Activated CD4-positive, alpha-beta T cell treated with anti-CD3 and anti-CD28 coated beads for 24 hours (primary cell): Measurements from ENCODE around the gene C1QL3.

Source experiments
- DNase-seq, 2 donors: peaks; one replicate each; pipeline ENCODE4 v3.0.0-alpha.2; 2020; ENCODE audit warnings: low read depth in 2 of 2

Gene C1QL3

GRCh38 chr10:16521311-16522016 is at the start of gene C1QL3:
Gene C1QL3, minus strand, starts transcription at chr10:16521879. Its CDS starts 814 bp downstream, at chr10:16521065.
- DNase-seq, result no peak

DNA sequence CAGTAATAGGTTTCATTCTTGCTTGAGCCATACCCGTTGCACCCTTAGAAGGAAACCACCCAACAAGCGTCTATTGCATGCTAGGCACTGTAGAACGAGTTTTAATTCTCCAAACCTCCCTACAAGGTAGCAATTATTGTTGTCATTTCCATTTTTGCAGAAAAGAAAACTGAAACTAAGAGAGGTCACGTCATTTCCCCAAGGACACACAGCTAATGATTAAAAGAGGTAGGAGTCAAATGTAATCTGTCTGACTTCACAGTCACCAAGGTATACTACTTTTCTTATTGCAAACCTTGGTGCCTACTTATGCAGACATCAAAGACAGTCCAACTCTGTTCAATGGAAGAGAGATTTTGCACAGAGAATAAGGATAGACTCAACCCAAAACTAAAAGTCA is 49.1 kb upstream of the C1QL3 start:
- no peak for DNase-seq

GRCh38 chr10:16566202-16566805 is 44.6 kb upstream of the C1QL3 start:
- no peak for DNase-seq

DNA sequence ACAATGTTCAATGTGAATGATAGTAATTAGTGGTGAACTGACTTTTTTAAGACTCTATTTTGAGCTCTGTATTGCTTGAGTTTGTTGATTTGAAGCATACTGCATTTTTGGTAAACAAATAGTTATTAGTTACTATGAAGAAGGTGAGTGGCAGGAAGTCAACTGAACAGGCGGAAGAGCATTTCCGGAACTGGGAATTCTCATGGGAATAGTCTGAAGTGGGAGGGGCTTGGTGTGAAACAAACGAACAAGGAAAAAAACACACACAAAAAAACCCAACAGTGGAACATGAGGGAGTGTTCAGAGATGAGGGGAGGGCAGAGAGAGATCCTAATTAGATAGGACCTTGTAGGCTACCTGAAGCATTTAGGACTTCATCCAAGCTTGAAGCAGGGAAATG is 43.9 kb upstream of the C1QL3 start:
- DNase-seq, result no peak

- DNase-seq, result no peak
Observed at GRCh38 chr10:16562891-16563290, 41.2 kb upstream of the C1QL3 start.

GRCh38 chr10:16559236-16559773 is 37.6 kb upstream of the C1QL3 start:
- no peak for DNase-seq

DNA sequence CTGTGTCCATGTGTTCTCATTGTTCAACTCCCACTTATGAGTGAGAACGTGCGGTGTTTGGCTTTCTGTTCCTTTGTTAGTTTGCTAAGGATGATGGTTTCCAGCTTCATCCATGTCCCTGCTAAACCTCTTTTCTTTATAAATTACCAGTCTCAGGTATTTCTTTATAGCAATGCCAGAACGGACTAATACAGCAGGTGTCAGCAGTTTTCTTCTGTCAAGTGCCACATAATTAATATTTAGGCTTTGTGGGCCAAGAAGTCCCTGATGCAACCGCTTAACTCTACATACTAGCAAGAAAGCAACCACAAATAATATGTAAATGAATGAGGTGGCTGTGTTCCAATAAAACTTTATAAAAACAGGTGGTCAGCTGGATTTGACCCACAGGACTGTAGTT is 26.3 kb upstream of the C1QL3 start:
- no peak for DNase-seq

GRCh38 chr10:16545116-16545736 is 23.5 kb upstream of the C1QL3 start:
- no peak for DNase-seq

DNA sequence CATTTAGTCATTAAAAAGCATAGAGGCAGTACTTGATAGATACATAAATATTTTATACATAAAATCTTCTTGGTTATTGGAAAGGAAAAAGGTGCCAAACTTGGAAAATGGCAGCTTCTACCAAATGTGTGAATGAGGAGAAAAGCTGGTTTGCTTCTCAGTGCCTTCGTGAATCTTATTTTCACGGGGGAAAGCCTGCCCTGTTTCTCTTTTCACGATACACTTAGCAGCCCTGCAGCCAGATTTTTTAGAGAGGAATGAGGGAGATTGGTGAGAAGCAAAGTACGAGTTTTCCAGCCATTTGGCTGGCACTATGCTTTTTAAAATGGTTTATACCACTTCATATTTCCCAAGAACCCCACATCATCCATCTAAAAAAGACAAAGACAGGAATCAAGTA is 22.9 kb upstream of the C1QL3 start:
- DNase-seq, result no peak

GRCh38 chr10:16544099-16544498 is 22.4 kb upstream of the C1QL3 start:
- DNase-seq, result no peak

DNA sequence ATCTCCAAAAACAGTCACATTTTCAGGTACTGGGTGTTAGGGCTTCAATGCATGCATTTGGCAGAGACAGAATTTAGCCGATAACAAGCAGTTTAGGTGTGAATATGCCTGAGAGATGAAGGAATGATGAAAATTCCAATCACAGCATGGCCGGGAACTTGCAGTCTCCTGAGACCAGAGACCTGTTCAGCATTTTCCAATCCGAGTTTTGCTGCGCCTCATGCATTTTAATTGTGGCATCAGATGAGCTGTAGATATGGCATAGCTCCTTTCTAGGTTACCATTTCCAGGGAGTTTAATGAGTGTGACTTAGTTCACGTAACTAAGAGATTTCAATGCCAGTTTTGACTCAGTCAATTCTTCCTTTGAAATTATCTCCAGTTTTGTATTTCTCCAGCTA is 14.5 kb upstream of the C1QL3 start:
- no peak for DNase-seq

DNA sequence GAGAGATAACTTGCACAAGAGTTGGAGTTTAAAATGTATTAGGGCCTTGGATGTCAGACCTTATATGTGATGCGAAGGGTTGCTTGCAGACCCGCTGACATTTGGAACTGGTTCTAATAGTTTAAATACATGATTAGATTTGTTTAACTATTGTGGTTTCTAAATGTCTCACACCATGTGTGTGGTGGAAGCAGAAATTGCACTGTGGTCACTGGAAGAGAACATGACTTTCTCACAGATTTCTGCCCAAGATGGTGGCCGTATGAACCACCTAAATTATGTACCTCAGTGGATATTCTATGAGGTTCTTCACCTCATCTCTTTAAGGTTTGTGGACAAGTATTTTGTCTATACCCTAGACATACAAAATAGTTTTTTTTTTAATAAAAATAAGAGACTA is 8.2 kb upstream of the C1QL3 start:
- DNase-seq, result no peak

DNA sequence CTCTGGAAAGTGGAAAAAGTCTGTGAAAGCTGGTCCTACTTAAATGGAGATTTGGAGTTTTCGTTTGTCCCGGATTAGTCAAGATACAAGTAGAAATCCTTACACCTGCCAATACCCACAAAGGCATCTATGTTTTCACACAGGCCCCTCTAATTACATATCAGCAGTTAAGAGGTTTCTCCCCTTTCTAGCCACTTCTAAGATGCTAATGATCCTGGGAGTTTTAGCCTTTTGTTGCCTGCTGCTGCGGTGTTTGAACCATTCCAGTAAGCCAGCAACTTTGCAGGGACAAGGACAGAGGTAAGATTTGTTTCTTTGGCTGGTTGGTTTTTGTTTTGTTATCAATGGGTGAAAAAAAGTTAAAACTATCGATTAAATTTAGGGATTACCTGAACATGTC is 5.8 kb upstream of the C1QL3 start:
- DNase-seq, result no peak

DNA sequence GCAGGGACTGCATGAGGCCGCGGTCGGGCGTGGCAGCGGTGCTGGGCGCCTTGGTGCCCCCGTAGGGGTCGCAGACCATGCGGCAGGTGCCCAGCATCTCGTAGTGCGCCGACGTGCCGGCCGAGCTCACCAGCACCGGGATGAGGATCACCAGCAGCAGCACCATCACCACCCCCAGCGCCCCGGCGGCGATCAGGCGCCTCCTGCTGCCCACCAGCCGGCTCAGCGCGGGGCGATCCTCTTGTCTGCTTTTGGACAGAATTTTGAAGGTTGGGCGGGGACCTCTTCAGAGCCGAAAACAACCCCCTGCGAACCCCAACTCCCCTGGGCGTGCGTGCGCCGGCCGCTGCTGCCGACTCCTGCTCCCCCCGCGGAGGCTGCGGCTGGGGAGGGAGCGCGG is 779 bp downstream of the C1QL3 start:
- DNase-seq, result no peak

DNA sequence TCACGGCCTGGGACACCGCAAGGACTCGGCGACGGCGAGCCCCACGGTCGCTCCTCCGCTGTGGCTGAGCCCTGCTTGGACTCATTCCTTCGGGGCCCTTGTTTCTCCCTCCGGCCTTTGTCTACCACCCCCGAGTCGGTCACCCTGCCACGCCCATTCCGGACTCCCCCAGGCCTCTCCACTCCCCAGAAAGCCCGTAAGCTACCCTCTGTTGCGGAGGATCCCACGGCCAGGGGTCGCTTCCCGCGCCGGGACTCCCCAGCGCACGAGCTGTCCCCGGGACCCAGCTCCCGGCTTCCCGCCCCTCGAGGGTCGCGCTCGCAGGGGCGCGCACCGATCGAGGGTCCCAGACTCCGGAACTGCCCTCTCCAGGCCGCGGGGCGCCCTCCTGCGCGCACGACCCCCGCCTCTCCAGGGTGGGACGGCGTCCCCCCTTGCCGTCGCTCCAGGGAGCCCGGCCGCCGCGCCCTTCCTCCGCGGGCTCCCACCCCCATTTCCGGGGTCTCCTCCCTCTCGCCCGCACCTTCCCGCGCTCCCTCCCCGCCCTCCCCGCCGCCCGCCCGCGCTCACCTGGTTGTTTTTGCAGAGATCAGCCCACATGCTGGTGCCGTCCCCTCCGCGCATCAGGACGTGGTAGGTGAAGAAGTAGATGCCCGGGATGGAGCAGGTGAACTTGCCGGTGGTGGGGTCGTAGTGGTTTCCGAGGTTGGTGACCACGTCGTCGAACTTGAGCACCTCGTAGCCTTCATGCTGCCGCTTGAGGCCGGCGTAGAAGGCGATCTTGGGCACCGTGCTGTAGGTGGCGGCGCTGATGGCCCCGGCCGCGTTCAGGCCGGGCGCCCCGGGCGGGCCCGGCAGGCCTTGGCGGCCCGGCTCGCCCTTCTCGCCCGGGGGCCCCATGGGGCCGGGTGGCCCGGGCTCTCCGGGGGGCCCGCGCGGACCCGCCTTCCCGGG is 1.5 kb downstream of the C1QL3 start:
- DNase-seq, result no peak

DNA sequence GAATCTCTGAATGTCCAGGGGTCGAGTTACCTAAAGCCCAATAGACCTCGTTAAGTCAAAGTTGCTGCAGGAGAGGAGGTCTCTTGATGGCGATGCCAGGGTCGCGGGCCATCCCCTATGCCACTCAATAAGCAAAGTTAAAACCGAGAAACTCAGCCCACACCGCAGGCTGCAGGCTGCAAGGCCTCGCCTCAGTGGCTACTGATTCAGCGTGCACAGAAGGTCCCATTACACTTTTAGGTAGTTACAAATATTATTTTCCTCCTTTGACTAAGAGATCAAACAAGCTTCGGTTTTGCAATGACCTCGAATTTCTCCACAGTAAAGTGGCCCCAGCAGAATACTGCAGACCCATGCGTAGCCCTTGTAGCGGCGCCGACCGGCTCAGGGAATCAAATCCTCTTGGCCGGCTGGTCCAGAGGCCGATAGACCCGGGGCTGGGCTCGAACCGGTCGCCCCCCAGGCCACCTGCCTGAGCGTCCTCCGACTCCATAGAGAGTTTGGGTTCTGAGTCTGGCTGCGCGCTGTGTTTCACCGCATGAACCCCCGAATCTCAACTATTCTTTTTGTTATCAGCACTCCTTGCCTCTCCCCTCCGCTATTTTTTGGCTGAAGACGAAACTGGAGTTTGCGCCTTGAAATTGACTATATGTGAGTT is 2.3 kb downstream of the C1QL3 start:
- DNase-seq, result no peak

DNA sequence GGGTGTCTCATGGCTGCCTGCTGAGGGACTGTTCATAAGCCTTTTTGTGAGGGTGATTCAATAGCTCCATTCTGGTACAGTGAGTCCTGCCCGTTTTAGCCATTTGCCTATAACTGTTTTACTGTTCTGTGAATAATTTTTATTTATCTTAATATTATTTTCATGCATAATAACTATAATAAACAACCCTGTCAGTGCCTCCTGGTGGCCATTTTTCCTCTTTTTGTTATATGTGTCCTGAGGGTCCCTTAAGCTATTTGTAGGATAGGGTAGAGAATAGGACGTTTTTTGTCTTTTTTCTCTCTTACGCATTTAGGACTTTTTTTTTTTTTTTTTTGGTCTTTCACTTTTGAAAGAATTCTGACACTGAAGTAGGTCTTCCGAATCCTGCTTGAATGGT is 2.9 kb downstream of the C1QL3 start:
- no peak for DNase-seq

DNA sequence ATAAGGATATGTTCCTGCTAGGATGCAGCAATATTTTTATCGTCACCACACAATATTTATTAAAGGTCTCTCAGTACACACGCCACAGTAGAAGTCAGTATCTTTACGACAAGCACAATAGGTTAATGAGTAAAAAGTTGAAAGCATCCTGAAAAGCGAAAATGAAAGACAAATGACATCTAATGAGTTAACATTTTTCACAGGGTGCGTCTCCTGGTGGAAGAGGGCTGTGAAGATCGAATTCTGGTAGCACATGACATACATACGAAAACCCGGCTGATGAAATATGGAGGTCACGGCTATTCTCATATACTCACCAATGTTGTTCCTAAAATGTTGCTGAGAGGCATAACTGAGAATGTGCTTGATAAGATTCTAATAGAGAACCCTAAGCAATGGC is 10.8 kb downstream of the C1QL3 start:
- DNase-seq, result no peak

GRCh38 chr10:16509996-16510395 is 11.7 kb downstream of the C1QL3 start:
- no peak for DNase-seq

GRCh38 chr10:16505161-16505560 is 16.5 kb downstream of the C1QL3 start:
- no peak for DNase-seq

- DNase-seq, result no peak
Observed at GRCh38 chr10:16497911-16498310, 23.8 kb downstream of the C1QL3 start.
